Urinary bladder (tissue), 4 donors: Measurements from ENCODE around the gene GPN2. TPM values are rescaled to one million over a fixed set of nuclear protein-coding genes. Genes with fewer than 3 reads are reported as not detected.

ENCODE experiments used
- DNase-seq: peaks from one replicate; pipeline ENCODE4 v3.0.0-alpha.2; 2015; ENCODE audit errors: extremely low spot score
- H3K27ac ChIP-seq: one replicate; pipeline ENCODE4 v1.5.1; 2013; ENCODE audit warnings: low read depth, mild to moderate bottlenecking, moderate library complexity
- H3K36me3 ChIP-seq: one replicate; pipeline ENCODE4 v1.6.1; 2013; ENCODE audit warnings: mild to moderate bottlenecking, moderate library complexity; ENCODE audit not compliant: insufficient read depth
- H3K4me1 ChIP-seq: one replicate; pipeline ENCODE4 v1.6.1; 2013; ENCODE audit warnings: mild to moderate bottlenecking, moderate library complexity; ENCODE audit not compliant: insufficient read depth
- H3K4me3 ChIP-seq: one replicate; pipeline ENCODE4 v1.5.1; 2013; ENCODE audit warnings: low read depth, low read length
- WGBS: extraction: QIAGEN DNeasy Blood & Tissue Kit; methylation state at CpG from one replicate; pipeline ENCODE4 v1.1.7; 2013; 5-methylcytosine and 5-hydroxymethylcytosine counted together
- polyA plus RNA-seq: library from polyadenylated mRNA; stranded (reverse); fragments of 200-250 nt; gene quantifications from one replicate; pipeline ENCODE4 v1.2.3, GENCODE V29; 2013
- total RNA-seq: library from RNA; depleted of rRNA; stranded (reverse); fragments of >200 nt; gene quantifications from one replicate; pipeline ENCODE4 v1.2.3, GENCODE V29; 2014
- donor health status: healthy with polysubstance abuse.
- donor health status: healthy.

Gene GPN2
- total and polyA plus RNA-seq, 2 donors, result 11.4 to 16.6 TPM

GRCh38 chr1:26913389-26913753 lies 23.3 kb upstream of the GPN2 start:
- H3K4me3 ChIP-seq, result no peak overlapping the region
- WGBS, result 78% methylated on average over 5 of the region's 5 CpGs

GRCh38 chr1:26912147-26912490 lies 22.0 kb upstream of the GPN2 start:
- WGBS, result 67% methylated on average over 2 of the region's 2 CpGs
- no peak for DNase-seq

More at GRCh38 chr1:26913389-26913753, 23.3 kb upstream of the GPN2 start:
- no peaks in the 10 kb centered on the region for H3K36me3 ChIP-seq
- no peaks in the 10 kb centered on the region for H3K4me1 ChIP-seq
- DNase-seq, result no peak
- no peak overlapping the region for H3K27ac ChIP-seq

DNA sequence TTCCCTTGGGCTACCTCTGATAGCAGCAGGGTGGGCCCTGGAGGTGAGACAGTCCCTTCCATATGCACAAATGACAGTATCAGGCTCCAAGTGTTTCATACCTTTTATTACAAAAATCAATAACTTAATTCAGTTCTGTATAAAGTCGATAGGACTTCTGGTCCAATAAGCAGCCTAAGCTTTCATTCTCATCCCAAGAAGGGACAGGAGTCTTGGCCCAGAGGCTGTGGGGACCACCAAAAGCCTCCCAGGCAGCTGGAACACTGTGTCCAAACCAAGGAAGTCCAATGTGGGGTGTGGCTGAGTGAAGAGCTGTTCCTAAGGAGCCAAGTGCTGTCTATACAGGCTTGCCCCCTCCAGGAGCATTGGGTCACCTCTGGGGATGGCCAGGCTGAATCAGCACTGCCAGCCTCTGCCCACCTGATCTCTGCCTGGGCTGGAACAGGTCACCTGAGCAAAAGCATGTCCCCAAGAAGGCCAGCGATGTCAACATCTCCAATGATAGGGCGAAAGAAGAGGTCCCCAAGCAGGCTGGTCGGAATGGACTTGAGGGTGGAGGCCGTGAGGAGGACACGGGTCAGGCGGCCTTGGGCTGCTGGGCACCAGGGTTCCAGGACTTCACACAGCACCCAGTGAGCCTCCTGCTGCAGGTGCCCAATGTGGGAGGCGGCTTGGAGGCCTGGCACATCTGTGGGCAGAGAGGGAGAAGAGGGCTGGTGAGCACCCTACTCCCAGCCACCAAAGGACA lies 21.5 kb upstream of the GPN2 start:
- no peak overlapping the region for H3K4me3 ChIP-seq
- no peaks in the 10 kb centered on the region for H3K36me3 ChIP-seq
- WGBS, result 87% methylated on average over 8 of the region's 8 CpGs
- H3K27ac ChIP-seq, result no peak overlapping the region
- no peak for DNase-seq
- no peaks in the 10 kb centered on the region for H3K4me1 ChIP-seq

More at GRCh38 chr1:26912147-26912490, 22.0 kb upstream of the GPN2 start:
- Histone ChIP-seq H3K36me3 (no peaks in the 10 kb centered on the region), H3K27ac (no peak overlapping the region), H3K4me1 (no peaks in the 10 kb centered on the region), H3K4me3 (no peak overlapping the region)

GRCh38 chr1:26910343-26911160 lies 20.5 kb upstream of the GPN2 start:
- no peaks in the 10 kb centered on the region for H3K4me1 ChIP-seq
- no peaks in the 10 kb centered on the region for H3K36me3 ChIP-seq
- no peak overlapping the region for H3K27ac ChIP-seq
- no peak for DNase-seq
- no peak overlapping the region for H3K4me3 ChIP-seq
- WGBS, result 73% methylated on average over 4 of the region's 4 CpGs

DNA sequence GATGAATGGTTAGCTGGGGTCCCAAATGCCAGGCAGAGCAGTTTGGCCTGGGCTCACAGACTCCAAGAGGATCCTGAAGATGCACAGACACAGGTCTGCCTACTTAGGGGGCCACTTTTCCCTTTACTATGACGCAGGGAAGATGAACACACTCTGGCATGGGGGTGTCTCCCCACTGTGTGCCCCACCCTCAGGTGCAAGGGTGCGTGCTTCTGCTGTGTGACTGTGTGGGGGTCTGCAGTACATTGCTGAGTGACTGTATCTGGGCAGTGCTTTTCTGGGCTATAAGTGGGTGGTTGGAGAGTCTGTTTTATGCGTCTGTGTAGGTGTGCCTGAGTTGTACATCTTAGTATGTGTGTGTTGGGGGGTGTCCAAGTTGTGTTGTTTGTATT lies 19.9 kb upstream of the GPN2 start:
- Histone ChIP-seq H3K27ac (no peak overlapping the region), H3K4me3 (no peak overlapping the region), H3K4me1 (no peaks in the 10 kb centered on the region), H3K36me3 (no peaks in the 10 kb centered on the region)
- 73% methylated on average over 3 of the region's 3 CpGs for WGBS
- DNase-seq, result no peak

GRCh38 chr1:26907071-26907917 lies 17.2 kb upstream of the GPN2 start:
- H3K4me1 ChIP-seq, result no peaks in the 10 kb centered on the region
- H3K27ac ChIP-seq, result no peak overlapping the region
- no peaks in the 10 kb centered on the region for H3K36me3 ChIP-seq
- DNase-seq, result no peak
- WGBS, result 44% methylated on average over 6 of the region's 6 CpGs
- H3K4me3 ChIP-seq, result no peak overlapping the region

DNA sequence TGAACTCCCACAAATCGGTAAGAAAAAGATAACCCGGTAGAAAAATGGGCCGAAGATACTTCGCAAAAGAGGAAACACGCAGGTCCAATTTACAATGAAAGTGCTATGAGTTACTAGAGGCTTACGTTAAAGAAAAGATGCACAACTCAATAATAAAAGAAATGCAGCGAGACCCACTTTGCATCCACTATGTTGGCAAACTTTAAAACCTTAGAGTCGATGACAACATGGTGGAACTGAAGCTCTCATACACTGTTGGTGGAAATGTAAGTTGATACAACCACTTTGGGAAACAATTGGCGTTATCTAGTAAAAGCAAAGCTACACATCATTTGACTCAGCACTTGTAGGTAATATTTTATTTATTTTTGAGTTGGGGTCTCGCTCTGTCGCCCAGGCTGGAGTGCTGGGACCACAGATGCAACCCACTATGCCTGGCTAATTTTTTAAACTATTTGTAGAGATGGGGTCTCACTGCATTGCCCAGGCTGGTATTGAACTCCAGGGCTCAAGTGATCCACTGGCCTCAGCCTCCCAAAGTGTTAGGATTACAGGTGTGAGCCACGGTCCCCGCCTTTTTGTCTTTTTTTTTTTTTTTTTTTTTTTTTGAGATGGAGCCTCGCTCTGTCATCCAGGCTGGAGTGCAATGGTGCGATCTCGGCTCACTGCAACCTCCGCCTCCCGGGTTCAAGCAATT lies 10.9 kb upstream of the GPN2 start:
- Histone ChIP-seq H3K4me1 (no peaks in the 10 kb centered on the region), H3K27ac (no peak overlapping the region), H3K36me3 (no peaks in the 10 kb centered on the region), H3K4me3 (peak overlapping the region; percentile 96)
- DNase-seq, result no peak
- WGBS, result 63% methylated on average over 18 of the region's 18 CpGs

DNA sequence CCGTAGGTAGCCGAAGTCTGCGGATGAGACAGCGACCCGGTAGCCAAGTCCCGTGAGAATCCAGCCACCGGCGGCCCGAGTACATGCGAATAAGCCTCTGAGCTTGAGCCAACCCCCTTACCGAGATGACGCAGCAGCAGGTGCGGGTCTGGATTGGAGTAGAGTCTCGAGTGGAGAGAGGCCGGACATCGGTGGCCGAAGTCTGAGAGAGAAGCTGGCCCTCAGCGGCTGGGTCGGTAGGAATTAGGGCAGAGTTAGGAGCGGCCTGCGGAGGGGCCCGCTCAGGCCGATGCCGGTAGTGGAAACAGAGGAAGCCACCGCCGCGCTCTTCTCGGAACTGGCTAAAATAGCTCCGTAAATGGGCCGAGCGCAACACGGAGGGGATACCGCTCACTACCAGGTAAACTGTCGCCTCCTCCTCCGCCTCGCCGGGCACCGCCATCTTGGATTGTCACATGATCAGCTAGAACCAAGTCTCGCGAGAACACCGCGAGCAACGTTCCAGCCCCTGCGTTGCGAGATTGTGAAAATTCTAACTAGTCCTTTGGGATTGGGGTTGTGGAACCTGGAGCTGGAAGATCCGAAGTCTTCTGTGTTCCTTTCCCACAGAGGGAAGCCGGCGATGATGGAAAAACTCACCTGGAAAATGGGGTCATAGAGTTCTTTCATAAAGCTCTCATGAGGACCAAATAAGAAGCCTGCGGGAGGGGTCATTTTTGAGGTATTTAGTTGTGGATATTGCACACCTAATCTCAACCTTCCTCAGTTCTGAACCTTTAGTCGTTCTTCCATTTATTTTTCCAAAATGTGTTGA lies 10.1 kb upstream of the GPN2 start, which contains the start of gene GPATCH3:
Gene GPATCH3 (minus strand): TSS at position 467 of the 814 bp plus-strand sequence. CDS start 25 bp downstream, at position 442.
- under 1% methylated on average over 50 of the region's 50 CpGs for whole genome bisulfite sequencing
- Histone ChIP-seq H3K4me1 (no peaks in the 10 kb centered on the region), H3K4me3 (peak within 1 kb of the TSS; percentile 96), H3K36me3 (no peaks in the 10 kb centered on the region), H3K27ac (peak within 1 kb of the TSS; percentile 56)
- DNase-seq, result peak; percentile 78

DNA sequence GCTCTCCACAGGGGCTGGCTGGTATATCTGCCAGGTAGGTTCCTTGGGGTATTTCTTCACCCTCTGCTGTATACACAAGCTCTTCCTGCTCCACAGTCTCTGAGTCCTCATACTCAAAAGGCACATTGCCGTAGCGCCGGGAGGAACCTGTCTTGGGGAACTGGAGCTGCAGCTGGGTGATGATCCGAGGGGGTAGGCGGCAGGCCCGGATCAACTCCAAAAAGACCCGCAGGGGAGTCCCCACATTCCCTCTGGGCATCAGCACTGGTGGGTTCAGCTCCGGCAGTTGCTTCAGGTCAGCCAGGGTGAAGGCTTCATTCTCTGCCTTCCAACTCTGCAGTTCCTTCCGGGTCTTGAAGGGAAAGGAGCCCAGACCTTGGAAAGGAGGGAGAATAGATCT lies 7.3 kb upstream of the GPN2 start:
- Histone ChIP-seq H3K27ac (no peak overlapping the region), H3K36me3 (no peaks in the 10 kb centered on the region)
- 96% methylated on average over 9 of the region's 9 CpGs for WGBS

GRCh38 chr1:26894263-26894662 lies 4.2 kb upstream of the GPN2 start:
- WGBS, result 93% methylated on average over 13 of the region's 13 CpGs
- DNase-seq, result no peak
- Histone ChIP-seq H3K4me3 (no peak overlapping the region), H3K27ac (no peak overlapping the region), H3K36me3 (no peaks in the 10 kb centered on the region), H3K4me1 (no peaks in the 10 kb centered on the region)

More for the DNA sequence above, 7.3 kb upstream of the GPN2 start:
- Histone ChIP-seq H3K4me1 (no peaks in the 10 kb centered on the region), H3K4me3 (no peak overlapping the region)
- no peak for DNase-seq

- Histone ChIP-seq H3K4me1 (no peaks in the 10 kb centered on the region), H3K36me3 (no peaks in the 10 kb centered on the region), H3K4me3 (peak overlapping the region; percentile 75), H3K27ac (peak overlapping the region; percentile 85)
- DNase-seq, result no peak
- 3% methylated on average over 12 of the region's 12 CpGs for WGBS
Measured at GRCh38 chr1:26890467-26890796, 349 bp upstream of the GPN2 start.

DNA sequence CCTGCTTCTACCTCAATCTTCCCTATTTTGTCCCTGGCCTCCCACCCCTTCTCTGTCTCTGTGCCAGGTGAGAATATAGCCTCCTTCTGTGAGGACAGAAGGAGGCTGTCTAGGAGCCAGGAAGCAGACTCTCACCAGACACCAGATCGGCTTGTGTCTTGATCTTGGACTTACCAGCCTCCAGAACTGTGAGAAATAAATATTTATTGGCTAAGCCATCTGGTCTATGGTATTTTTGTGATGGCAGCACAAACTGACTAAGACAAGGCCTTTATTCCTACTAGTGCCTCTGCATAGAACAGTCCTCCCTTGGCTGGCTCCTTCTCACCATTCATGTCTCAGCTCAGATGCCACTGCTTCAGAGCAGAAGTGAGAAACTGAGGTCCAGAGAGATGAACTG lies 1.9 kb downstream of the GPN2 start:
- no peak for DNase-seq
- WGBS, result 86% methylated on average over 1 of the region's 1 CpG
- Histone ChIP-seq H3K27ac (no peak overlapping the region), H3K4me3 (no peak overlapping the region), H3K36me3 (no peaks in the 10 kb centered on the region), H3K4me1 (no peaks in the 10 kb centered on the region)
